K562 (cell line): Measurements from ENCODE around the gene SLC27A4. TPM values are rescaled to one million over a fixed set of nuclear protein-coding genes. Genes with fewer than 3 reads are reported as not detected.

Experiments
- ATAC-seq: fragments of 200-7000 bp; cut with Tn5 transposase; 3 replicates; pipeline ENCODE4 v1.9.1; 2020; ENCODE audit warnings: moderate library complexity
- BruUV-seq: library from RNA; stranded (reverse); fragments of 400-500 nt; replicated peaks from 2 replicates; lab custom pipeline; 2021; lab: Mats Ljungman, UMichigan
- CTCF ChIA-PET: fragments of 300-600 bp; formaldehyde crosslinking; extraction: SDS; loops from one replicate; lab custom pipeline; 2021; ENCODE audit warnings: low intra/inter-chr PET ratio; lab: Yijun Ruan, JAX
- POLR2A ChIA-PET: fragments of 300-600, 350-650 bp; sonication (Branson Sonifier 250); formaldehyde crosslinking; extraction: SDS; loops from one replicate; lab custom pipeline; 2021; ENCODE audit warnings: antibody characterized with exemption, inconsistent platforms; lab: Yijun Ruan, JAX
- DNase-seq, 4 experiments: peaks; one replicate each; pipeline versions ENCODE4 v3.0.0 to v3.0.0-alpha.2; 2011 to 2018; ENCODE audit warnings: low spot score in 3 of 4, mixed read lengths in 3 of 4; ENCODE audit errors: extremely low read depth in 1 of 4
- FAIRE-seq: peaks from 2 replicates; lab custom pipeline; 2011; peaks lifted over from hg19 to GRCh38; lab: Jason Lieb, UNC
- H2AFZ ChIP-seq: 2 replicates; pipeline ENCODE4 v1.6.0; 2011; ENCODE audit warnings: low read depth, low read length, control low read depth, inconsistent platforms
- H3K27ac ChIP-seq: fragments of 200-600 bp; 3 replicates; pipeline ENCODE4 v1.8.0; 2011; ENCODE audit warnings: low read depth, mild to moderate bottlenecking, control low read depth, inconsistent platforms, low read length, moderate library complexity, mixed read lengths; ENCODE audit errors: extremely low read depth
- H3K27me3 ChIP-seq, 2 experiments: fragments of 300-600 bp in 1 of 2; 2 replicates in 1 of 2; 3 replicates in 1 of 2; pipeline versions ENCODE4 v1.6.0 to v1.8.0; 2011; ENCODE audit warnings: inconsistent platforms in 2 of 2, low read length in 2 of 2, mild to moderate bottlenecking in 1 of 2, mixed read lengths in 1 of 2, moderate library complexity in 1 of 2; ENCODE audit not compliant: control insufficient read depth in 2 of 2, insufficient read depth in 2 of 2
- H3K36me3 ChIP-seq: fragments of 300-600 bp; 3 replicates; pipeline ENCODE4 v1.8.0; 2011; ENCODE audit warnings: mild to moderate bottlenecking, low read length, inconsistent platforms; ENCODE audit not compliant: control insufficient read depth, insufficient read depth
- H3K4me1 ChIP-seq, 2 experiments: fragments of 200-600 bp in 1 of 2; replicated peaks in 1 of 2; 2 replicates in 1 of 2; 3 replicates in 1 of 2; pipeline versions ENCODE4 v1.5.1 to v1.8.0; 2011; ENCODE audit warnings: inconsistent platforms in 2 of 2, low read length in 2 of 2, mild to moderate bottlenecking in 1 of 2, mixed read lengths in 1 of 2, moderate library complexity in 1 of 2; ENCODE audit not compliant: control insufficient read depth in 2 of 2, insufficient read depth in 2 of 2
- H3K4me2 ChIP-seq: 2 replicates; pipeline ENCODE4 v1.6.1; 2011; ENCODE audit warnings: low read length, control low read depth, inconsistent platforms, mixed read lengths; ENCODE audit not compliant: insufficient read depth
- H3K4me3 ChIP-seq: fragments of 200-600 bp; sonication (generic), shearing (Covaris generic); 2 replicates; pipeline ENCODE4 v1.5.1; 2016; ENCODE audit warnings: control low read depth, inconsistent platforms
- H3K79me2 ChIP-seq: fragments of 200-600 bp; 3 replicates; pipeline ENCODE4 v1.8.0; 2011; ENCODE audit warnings: low read length, inconsistent platforms; ENCODE audit not compliant: control insufficient read depth, insufficient read depth
- H3K9ac ChIP-seq, 2 experiments: 2 replicates each; pipeline versions ENCODE4 v1.6.0 to v1.6.1; 2011; ENCODE audit warnings: low read depth in 2 of 2, low read length in 2 of 2, control low read depth in 1 of 2, inconsistent platforms in 1 of 2, mild to moderate bottlenecking in 1 of 2, mixed read lengths in 1 of 2; ENCODE audit not compliant: insufficient read depth in 1 of 2
- H3K9me1 ChIP-seq: one replicate; pipeline ENCODE4 v1.6.0; 2011; ENCODE audit warnings: inconsistent platforms, mild to moderate bottlenecking, low read length, moderate library complexity; ENCODE audit not compliant: control insufficient read depth, insufficient read depth
- H3K9me3 ChIP-seq: replicated peaks from 2 replicates; pipeline ENCODE4 v1.5.1; 2011; ENCODE audit warnings: low read depth, low read length, inconsistent platforms; ENCODE audit not compliant: control insufficient read depth, insufficient read depth
- H4K20me1 ChIP-seq: replicated peaks from 2 replicates; pipeline ENCODE4 v1.6.1; 2011; ENCODE audit warnings: low read length, inconsistent platforms, mixed read lengths; ENCODE audit not compliant: control insufficient read depth, insufficient read depth
- MAZ ChIP-seq, 2 experiments: fragments of 450-650 bp in 1 of 2; sonication (generic) in 1 of 2; formaldehyde crosslinking; IDR thresholded peaks in 1 of 2; conservative IDR thresholded peaks in 1 of 2; 2 replicates each; pipeline versions ENCODE4 v1.4.0 to v1.5.0; 2020; ENCODE audit warnings: mild to moderate bottlenecking in 1 of 2, missing genetic modification reagents in 1 of 2
- MCM5 ChIP-seq: fragments of 450-650 bp; IDR thresholded peaks from 2 replicates; pipeline ENCODE4 v1.6.1; 2016; ENCODE audit warnings: low read depth
- SMC3 ChIP-seq: conservative IDR thresholded peaks from 2 replicates; pipeline ENCODE4 v1.6.1; 2011; ENCODE audit warnings: low read depth, low read length, improper control_type of control experiment; ENCODE audit not compliant: insufficient read depth
- TCF7 ChIP-seq: sonication (generic); IDR thresholded peaks from 2 replicates; pipeline ENCODE4 v1.6.1; 2016; ENCODE audit warnings: antibody characterized with exemption, borderline replicate concordance
- ZNF184 ChIP-seq: sonication (generic); formaldehyde crosslinking; IDR thresholded peaks from 2 replicates; pipeline ENCODE4 v1.5.0; 2020; ENCODE audit warnings: missing genetic modification reagents
- ZNF639 ChIP-seq, 2 experiments: fragments of 200-800 bp in 1 of 2; sonication (Bioruptor generic) in 1 of 2; sonication (generic) in 1 of 2; formaldehyde crosslinking in 1 of 2; IDR thresholded peaks in 1 of 2; conservative IDR thresholded peaks in 1 of 2; 2 replicates each; pipeline versions ENCODE4 v1.5.0 to v1.6.1; 2016 to 2020; ENCODE audit warnings: missing compliant biosample characterization in 1 of 2, missing genetic modification characterization in 1 of 2, missing genetic modification reagents in 1 of 2
- ZNF717 ChIP-seq: fragments of 250-450 bp; sonication (Bioruptor Pico); IDR thresholded peaks from 2 replicates; pipeline ENCODE4 v1.5.0; 2021
- WGBS: fragments of 100-300 bp; shearing (Covaris generic); methylation state at CpG from one replicate; pipeline ENCODE4 v1.1.6; 2016; ENCODE audit warnings: low coverage, mixed read lengths; ENCODE audit not compliant: insufficient coverage; ENCODE audit errors: missing lambda C conversion rate; 5-methylcytosine and 5-hydroxymethylcytosine counted together
- in situ Hi-C: fragments of 300-500 bp; cut with MboI; formaldehyde crosslinking; loops from 4 replicates; pipeline ENCODE4 v1.15.0; 2018; ENCODE audit warnings: inconsistent platforms, mixed read lengths
- intact Hi-C: fragments of 100-400 bp; cut with micrococcal nuclease; formaldehyde crosslinking; loops from 2 replicates; pipeline ENCODE4 v1.14.2; 2022
- polyA plus RNA-seq, 8 experiments: library from polyadenylated mRNA; depleted of rRNA in 4 of 8; stranded (reverse) in 5 of 8; unstranded in 3 of 8; fragments of >200 nt; fragmentation: Nextera tagmentation in 2 of 8; fragmentation: Illumina TruSeq in 1 of 8; extraction: Ambion mirVana in 2 of 8; extraction: Trizol in 1 of 8; gene quantifications; 2 replicates each; pipeline versions ENCODE4 v1.2.1 to v1.2.3, GENCODE V29; 2011 to 2014; ENCODE audit warnings: inconsistent platforms in 1 of 8, missing spikeins in 1 of 8
- total RNA-seq, 7 experiments: library from RNA; depleted of rRNA in 6 of 7; stranded (reverse); fragments of >200 nt in 6 of 7; fragmentation: Illumina TruSeq in 2 of 7; extraction: Trizol in 2 of 7; gene quantifications; 2 replicates each; pipeline versions ENCODE4 v1.2.1 to v1.2.3, GENCODE V29; 2011 to 2021; ENCODE audit warnings: low replicate concordance in 1 of 7

Gene SLC27A4
- total and polyA plus RNA-seq, 9 of the 15 experiments (the other 6 are each of a cell fraction or from before 2014, with no cell fraction given) = 0.25 to 35.7 (median 14.0) TPM

GRCh38 chr9:128385496-128386460 is 45.5 kb downstream of the SLC27A4 start:
- no TSS peak for BruUV-seq
- peaks cover 5% of the 10 kb centered on the region for H3K9me1 ChIP-seq
- H3K27me3 ChIP-seq = no peaks in the 10 kb centered on the region
- no peak overlapping the region for H3K4me2 ChIP-seq
- 67% methylated on average over 15 of the region's 18 CpGs for WGBS
- H3K27ac ChIP-seq = no peak overlapping the region
- ATAC-seq (no peak), FAIRE-seq (no peak), DNase-seq (no peak)
- no peaks in the 10 kb centered on the region for H3K4me1 ChIP-seq
- TF ChIP-seq TCF7 = no peak
- TF ChIP-seq ZNF639 (CRISPR knock-in tag; conservative IDR thresholded peaks at IDR 0.05 in 1 of 2, IDR thresholded peaks at IDR 0.05 in 1 of 2) = no peak
- no peak for TF ChIP-seq MCM5
- no peak for TF ChIP-seq SMC3
- TF ChIP-seq ZNF184 (CRISPR knock-in tag) = no peak
- no peak for TF ChIP-seq MAZ (CRISPR knock-in tag; conservative IDR thresholded peaks at IDR 0.05 in 1 of 2, IDR thresholded peaks at IDR 0.05 in 1 of 2)
- no peak for TF ChIP-seq ZNF717 (CRISPR knock-in tag)
- peaks cover 87% of the 10 kb centered on the region; the same call in 2 of the 3 replicates for H3K36me3 ChIP-seq
- H2AFZ ChIP-seq = no peak overlapping the region
- H3K79me2 ChIP-seq = no peaks in the 10 kb centered on the region
- no peaks in the 10 kb centered on the region for H4K20me1 ChIP-seq
- ChIA-PET POLR2A (interaction anchor here (0.6 to 2.6 kb wide), 5 partner anchors 14 to 307 kb away, joined by 3 to 9 read pairs (median 3); partner anchors contain the start of gene URM1), CTCF (no interaction called here)
- no peaks in the 10 kb centered on the region for H3K9me3 ChIP-seq
- H3K9ac ChIP-seq = 0 out of 4 replicates have a peak overlapping the region, but pooled peaks of 1 of the 2 experiments have one; percentile 31
- intact Hi-C loops = no loop called here
- in situ Hi-C loops = no loop called here
- no peak overlapping the region for H3K4me3 ChIP-seq
